GM19193 (cell line): ENCODE data around the gene CRTC1.

Source experiments
- POLR2A ChIP-seq: IDR thresholded peaks from 4 replicates; pipeline ENCODE4 v1.6.1; 2011; ENCODE audit not compliant: insufficient read depth, insufficient read length; ENCODE audit errors: extremely low read depth

Gene CRTC1

DNA sequence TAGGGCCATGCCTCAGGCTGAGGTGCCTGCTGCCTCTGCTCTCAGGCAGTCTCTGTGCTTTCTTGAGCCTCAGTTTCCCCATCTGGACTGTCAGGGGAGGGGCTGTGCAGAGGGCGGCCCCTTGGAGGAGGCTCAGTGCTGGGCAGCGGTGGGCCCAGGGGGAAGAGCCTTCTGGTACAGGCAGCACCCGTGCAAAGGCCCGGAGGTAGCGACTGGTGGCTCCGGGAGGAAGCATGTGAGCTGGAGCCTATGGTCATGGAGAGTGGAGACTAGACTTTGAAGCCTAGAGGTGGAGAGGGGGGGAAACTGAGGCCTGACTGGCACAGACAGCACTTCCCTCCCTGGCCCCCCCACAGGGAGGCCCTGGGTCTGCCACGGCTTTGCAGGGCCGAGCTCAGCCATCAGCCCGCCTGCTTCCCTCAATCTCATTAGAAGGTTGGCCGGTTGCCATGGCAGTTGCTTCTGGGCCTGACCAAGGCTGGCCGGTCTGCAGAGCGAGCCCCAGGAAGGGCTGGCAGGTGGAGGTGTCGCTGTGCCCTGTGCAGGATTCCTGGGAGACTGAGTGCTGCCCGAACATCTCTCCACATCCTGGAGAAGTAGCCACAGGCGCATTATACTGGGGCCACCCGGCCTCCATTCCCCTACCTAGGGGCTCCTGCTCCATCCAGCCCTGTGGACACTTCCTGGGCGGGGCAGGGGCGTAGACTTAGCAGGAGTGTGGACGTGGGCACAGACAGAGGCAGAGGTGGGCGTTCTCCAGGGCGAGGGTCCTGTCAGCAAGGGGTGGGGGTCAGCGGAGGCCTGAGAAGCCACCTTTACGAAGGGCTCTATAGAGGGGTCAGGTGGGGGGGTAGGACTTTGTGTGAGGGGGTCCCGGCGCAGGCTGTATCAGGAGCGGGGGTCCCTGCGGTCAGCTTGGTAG, 53.2 kb downstream of the CRTC1 start:
- TF ChIP-seq POLR2A, result no peak

DNA sequence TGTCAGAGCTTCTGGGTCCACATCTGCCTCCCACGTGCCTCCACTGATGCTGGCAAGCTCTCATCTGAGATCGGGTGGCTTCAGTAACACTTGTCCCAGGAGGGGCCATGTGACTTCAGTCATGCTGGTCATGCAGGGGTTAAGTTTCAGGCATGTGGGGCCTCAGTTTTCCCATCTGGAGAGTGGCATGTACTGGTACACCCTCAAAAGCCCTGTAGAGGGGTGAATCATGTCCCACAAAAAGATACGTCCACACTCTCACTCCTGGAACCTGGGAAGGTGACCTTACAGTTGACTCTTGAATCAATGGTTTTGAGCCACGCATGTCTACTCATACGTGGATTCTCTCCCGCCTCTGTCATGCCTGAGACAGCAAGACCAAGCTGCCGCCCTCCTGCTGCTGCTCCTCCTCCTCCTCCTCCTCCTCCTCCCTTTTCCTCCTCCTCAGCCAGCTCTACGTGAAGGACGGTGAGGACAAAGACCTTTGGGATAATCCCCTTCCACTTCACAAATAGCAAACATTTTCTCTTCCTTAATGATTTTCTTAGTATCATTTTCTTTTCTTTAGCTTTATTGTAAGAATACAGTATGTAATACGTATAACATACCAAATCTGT, 54.0 kb downstream of the CRTC1 start:
- TF ChIP-seq POLR2A, result no peak

GRCh38 chr19:18737954-18738351, 54.5 kb downstream of the CRTC1 start:
- TF ChIP-seq POLR2A, result no peak

- TF ChIP-seq POLR2A, result no peak
Observed at GRCh38 chr19:18738961-18739690, 55.6 kb downstream of the CRTC1 start.

GRCh38 chr19:18741124-18742121, 57.9 kb downstream of the CRTC1 start:
- TF ChIP-seq POLR2A, result no peak

DNA sequence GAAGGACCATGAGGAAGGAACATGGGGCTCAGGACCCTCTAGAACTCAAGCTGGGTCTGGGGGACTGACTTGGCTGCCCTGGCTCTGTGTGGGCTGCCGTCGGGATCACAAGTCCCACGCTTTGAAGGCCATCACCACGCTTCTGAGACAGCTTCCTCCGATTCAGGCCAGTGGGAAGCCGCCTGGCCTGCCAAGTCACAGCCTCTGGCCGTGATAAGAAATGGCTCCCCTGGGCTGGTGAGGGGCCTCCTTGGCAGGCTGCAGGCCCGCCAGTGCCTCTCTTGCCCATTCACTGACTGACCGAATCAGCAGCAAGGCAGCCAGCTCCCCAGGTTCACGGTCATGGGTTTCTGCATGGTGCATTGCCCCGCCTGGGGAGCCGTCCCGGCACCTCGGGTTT, 58.8 kb downstream of the CRTC1 start:
- TF ChIP-seq POLR2A, result no peak

DNA sequence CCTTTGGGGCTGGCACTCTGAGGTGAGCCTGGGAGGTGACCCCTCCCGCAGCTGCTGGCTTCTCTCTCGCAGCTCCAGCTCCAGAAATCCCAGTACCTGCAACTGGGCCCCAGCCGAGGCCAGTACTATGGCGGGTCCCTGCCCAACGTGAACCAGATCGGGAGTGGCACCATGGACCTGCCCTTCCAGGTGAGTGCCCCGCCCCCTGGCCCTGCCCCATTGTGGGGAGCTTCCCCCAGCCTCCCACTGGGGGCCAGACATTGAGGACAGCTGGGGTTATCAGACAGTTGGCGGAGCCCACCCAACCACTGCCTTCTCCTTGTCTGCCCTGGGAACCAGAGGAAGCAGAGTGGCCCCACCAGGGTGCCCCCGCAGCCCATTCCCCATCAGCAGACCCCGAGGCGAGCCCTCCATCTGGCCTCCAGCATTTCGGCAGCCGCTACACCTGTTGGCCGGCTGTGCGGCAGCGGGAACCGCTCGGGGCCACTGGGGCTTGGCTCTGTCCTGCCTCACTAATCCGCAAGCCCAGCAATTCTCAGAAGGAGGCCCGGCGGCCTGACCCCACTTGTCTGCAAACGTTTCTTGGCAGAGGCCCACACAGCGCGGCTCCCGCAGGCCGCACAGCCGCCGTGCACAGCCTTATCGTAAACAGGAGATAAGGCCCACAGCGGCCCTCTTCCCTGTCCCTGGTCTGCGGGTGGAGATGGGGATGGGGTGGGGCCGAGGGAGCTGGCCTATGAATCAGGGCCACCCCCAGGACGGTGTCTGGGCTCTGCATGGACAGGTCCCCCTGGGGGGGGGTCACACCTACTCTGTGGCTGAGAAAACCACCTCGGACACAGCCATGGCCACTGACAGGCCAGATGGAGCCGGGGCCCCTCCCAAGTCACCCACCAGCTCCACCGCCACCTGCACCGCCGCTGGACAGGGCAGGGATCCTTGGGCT, 59.6 kb downstream of the CRTC1 start:
- no peak for TF ChIP-seq POLR2A

- no peak for TF ChIP-seq POLR2A
Observed at GRCh38 chr19:18743784-18744418, 60.4 kb downstream of the CRTC1 start.

DNA sequence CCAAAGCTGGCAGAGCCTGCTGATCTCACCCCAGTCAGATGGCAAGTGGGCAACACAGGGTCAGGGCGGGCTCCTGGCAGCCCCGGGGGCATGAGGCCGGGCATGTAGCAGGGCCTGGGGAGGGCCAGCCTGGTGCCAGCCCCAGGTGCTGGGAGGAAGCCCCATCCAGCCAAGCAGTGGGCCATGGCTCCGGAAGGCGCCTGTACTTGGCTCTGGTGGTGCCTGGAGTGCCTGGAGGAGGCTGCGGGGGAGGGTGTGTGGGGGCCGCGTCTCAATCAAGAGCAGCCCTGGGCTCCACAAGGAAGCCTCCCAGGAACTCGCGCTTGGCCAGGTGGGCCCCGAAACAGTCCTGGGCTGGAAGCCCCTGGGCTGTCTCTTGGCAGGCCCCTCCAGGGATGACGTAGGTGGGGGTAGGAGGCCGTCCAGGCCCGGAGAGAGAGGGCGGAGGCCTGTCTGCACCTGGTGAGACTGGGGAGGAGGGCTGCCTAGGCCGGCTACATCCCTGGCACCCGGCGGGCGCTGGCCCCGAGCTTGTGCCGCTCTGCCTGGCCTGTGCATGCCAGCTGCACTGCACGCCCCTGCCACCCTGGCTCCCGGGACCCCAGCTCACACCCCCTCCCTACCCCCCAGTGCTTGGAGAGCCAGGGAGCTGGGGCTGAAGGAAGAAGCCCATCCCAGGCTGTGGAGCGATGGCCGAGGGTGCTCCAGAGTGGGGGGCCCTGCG, 61.7 kb downstream of the CRTC1 start:
- no peak for TF ChIP-seq POLR2A

GRCh38 chr19:18745931-18746330, 62.5 kb downstream of the CRTC1 start:
- TF ChIP-seq POLR2A, result no peak

- TF ChIP-seq POLR2A, result no peak
Observed at GRCh38 chr19:18746401-18747325, 63.2 kb downstream of the CRTC1 start.
